K562 (cell line): ENCODE results near the gene DEF6. TPM values are rescaled to one million over a fixed set of nuclear protein-coding genes. Genes with fewer than 3 reads are reported as not detected.

Source experiments
- CTCF ChIP-seq, 3 experiments: IDR thresholded peaks in 2 of 3; conservative IDR thresholded peaks in 1 of 3; 2 replicates each; pipeline ENCODE4 v1.5.1; 2011 to 2012; ENCODE audit warnings: low read length in 3 of 3, mild to moderate bottlenecking in 3 of 3, control low read depth in 2 of 3, improper control_type of control experiment in 1 of 3, inconsistent platforms in 1 of 3, low read depth in 1 of 3, mixed read lengths in 1 of 3, moderate library complexity in 1 of 3; ENCODE audit not compliant: insufficient read depth in 2 of 3
- MGA ChIP-seq: fragments of 450-650 bp; IDR thresholded peaks from 2 replicates; pipeline ENCODE4 v1.6.1; 2016; ENCODE audit warnings: mild to moderate bottlenecking, moderate library complexity
- NBN ChIP-seq: fragments of 450-650 bp; IDR thresholded peaks from 2 replicates; pipeline ENCODE4 v1.6.1; 2016; ENCODE audit warnings: low read depth, mild to moderate bottlenecking
- NR1H2 ChIP-seq: sonication (generic); formaldehyde crosslinking; IDR thresholded peaks from 2 replicates; pipeline ENCODE4 v1.4.0; 2020; ENCODE audit warnings: mild to moderate bottlenecking, missing genetic modification reagents
- RBM25 ChIP-seq: fragments of 200-400 bp; formaldehyde crosslinking; IDR thresholded peaks from 2 replicates; pipeline ENCODE4 v1.6.1; 2018; ENCODE audit warnings: low read length, low read depth, moderate library complexity; ENCODE audit not compliant: severe bottlenecking
- TSC22D4 ChIP-seq: fragments of 450-650 bp; IDR thresholded peaks from 2 replicates; pipeline ENCODE4 v1.6.1; 2016; ENCODE audit warnings: missing genetic modification characterization, missing biosample characterization, control low read depth
- ZNF347 ChIP-seq: fragments of 450-650 bp; formaldehyde crosslinking; IDR thresholded peaks from 2 replicates; pipeline ENCODE4 v1.4.0; 2020; ENCODE audit warnings: low read depth, mild to moderate bottlenecking, moderate library complexity
- polyA plus RNA-seq, 8 experiments: library from polyadenylated mRNA; depleted of rRNA in 4 of 8; stranded (reverse) in 5 of 8; unstranded in 3 of 8; fragments of >200 nt; fragmentation: Nextera tagmentation in 2 of 8; fragmentation: Illumina TruSeq in 1 of 8; extraction: Ambion mirVana in 2 of 8; extraction: Trizol in 1 of 8; gene quantifications; 2 replicates each; pipeline versions ENCODE4 v1.2.1 to v1.2.3, GENCODE V29; 2011 to 2014; ENCODE audit warnings: inconsistent platforms in 1 of 8, missing spikeins in 1 of 8
- total RNA-seq, 7 experiments: library from RNA; depleted of rRNA in 6 of 7; stranded (reverse); fragments of >200 nt in 6 of 7; fragmentation: Illumina TruSeq in 2 of 7; extraction: Trizol in 2 of 7; gene quantifications; 2 replicates each; pipeline versions ENCODE4 v1.2.1 to v1.2.3, GENCODE V29; 2011 to 2021; ENCODE audit warnings: low replicate concordance in 1 of 7
- TF ChIP-seq, protein P1 (sequence below): IDR thresholded peaks from 3 replicates; pipeline ENCODE4 v1.6.1; 2011; ENCODE audit warnings: borderline replicate concordance, mild to moderate bottlenecking; ENCODE audit not compliant: insufficient read length, insufficient read depth

The DEF6 gene
- total and polyA plus RNA-seq, 9 of the 15 experiments (the other 6 are each of a cell fraction or from before 2014, with no cell fraction given): 1.3 to 44.6 (median 22.7) TPM

GRCh38 chr6:35259194-35259947 lies 38.2 kb upstream of the DEF6 start, which contains the start of gene ZNF76 (continued):
- TF ChIP-seq MGA: no peak
- peak; percentile 97 for TF ChIP-seq NBN
- TF ChIP-seq, protein P1, sequence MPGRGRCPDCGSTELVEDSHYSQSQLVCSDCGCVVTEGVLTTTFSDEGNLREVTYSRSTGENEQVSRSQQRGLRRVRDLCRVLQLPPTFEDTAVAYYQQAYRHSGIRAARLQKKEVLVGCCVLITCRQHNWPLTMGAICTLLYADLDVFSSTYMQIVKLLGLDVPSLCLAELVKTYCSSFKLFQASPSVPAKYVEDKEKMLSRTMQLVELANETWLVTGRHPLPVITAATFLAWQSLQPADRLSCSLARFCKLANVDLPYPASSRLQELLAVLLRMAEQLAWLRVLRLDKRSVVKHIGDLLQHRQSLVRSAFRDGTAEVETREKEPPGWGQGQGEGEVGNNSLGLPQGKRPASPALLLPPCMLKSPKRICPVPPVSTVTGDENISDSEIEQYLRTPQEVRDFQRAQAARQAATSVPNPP: no peak
- no peak for TF ChIP-seq TSC22D4 (tag)
- no peak for TF ChIP-seq CTCF (IDR thresholded peaks at IDR 0.05 in 2 of 3, conservative IDR thresholded peaks at IDR 0.05 in 1 of 3; ENCODE audit: insufficient read depth in 2 of 3, low read depth in 1 of 3, low read length in 3 of 3)
- TF ChIP-seq NR1H2 (CRISPR knock-in tag): no peak
- TF ChIP-seq ZNF347 (CRISPR knock-in tag): no peak
- peak; percentile 69 for TF ChIP-seq RBM25
